Heart left ventricle (tissue), 13 donors: ENCODE measurements around the gene PTHLH.

Experiments used
- CTCF ChIP-seq, 12 donors: fragments of 200-600 bp; sonication (generic) in 4 of 12; IDR thresholded peaks; one replicate each; pipeline versions ENCODE4 v1.5.0 to v1.8.0; 2018 to 2022; ENCODE audit warnings: antibody characterized with exemption in 12 of 12, mild to moderate bottlenecking in 5 of 12
- POLR2A ChIP-seq, 2 donors: fragments of 450-650 bp; IDR thresholded peaks; one replicate each; pipeline ENCODE4 v1.6.1; 2017; ENCODE audit warnings: antibody characterized with exemption in 2 of 2, mild to moderate bottlenecking in 2 of 2, moderate library complexity in 2 of 2
- donor health status: ischemic (EF 13 %, LVEDD 7.1; RV severe dilation, severe dysfunction).
- donor health status: DM: no; HTN: yes; CAD: no.
- donor health status: DM: no; HTN: no; CAD: no.
- donor health status: ischemic (EF 25% LVEDD 6.9; RV normal size, moderate dysfunction).
- donor health status: ischemic (EF 25% LVEDD 5.7; RV mildly dilated, moderate dysfunction).
- donor health status: ischemic (EF 35%, LVEDD 5.7; RV mildly dilated, moderate dysfunction).
- donor health status: nonischemic (EF 11% LVEDD 7.7; RV severe dilation, severe dysfunction).
- donor health status: DM: yes; HTN: yes; CAD: no.
- donor health status: PGD.
- donor health status: ischemic (EF 29% LVEDD 5.4; RV normal size, mild dysfunction).
- donor health status: nonischemic (EF 23%, LVEDD 6.1; RV moderate dilation, normal function).

- no peak for TF ChIP-seq POLR2A (IDR thresholded peaks at IDR 0.05)
- TF ChIP-seq CTCF (IDR thresholded peaks at IDR 0.05), result no peak
These were observed 11.7 kb downstream of the PTHLH start for GRCh38 chr12:27960821-27961220.
